ENCODE data around the gene MRNIP. TPM values are rescaled to one million over a fixed set of nuclear protein-coding genes. Genes with fewer than 3 reads are reported as not detected.
"Not testable (repeated sequence)": the region's sequence is repeated elsewhere in the genome, so short reads cannot be mapped to it uniquely, and the experiment has no call there.

The MRNIP gene
- total RNA-seq, 2 experiments from 2014 or later = 19.8 to 24.9 TPM

GRCh38 chr5:179789278-179789677, 69.3 kb downstream of the MRNIP start:
- CTCF ChIA-PET = interaction anchor here (2.7 kb wide), 1 partner anchor 26 kb away, joined by 16 read pairs; no protein-coding TSS in a partner anchor
- H3K36me3 Mint-ChIP-seq; H3K4me3 Mint-ChIP-seq; intact Hi-C loops (cut with micrococcal nuclease); POLR2A ChIA-PET; H3K27ac Mint-ChIP-seq; H3K9me3 Mint-ChIP-seq; H3K27me3 Mint-ChIP-seq; DNase-seq: not testable (repeated sequence)
- peaks cover 10% of the 10 kb centered on the region for H3K4me1 Mint-ChIP-seq (ENCODE audit: low read depth)

DNA sequence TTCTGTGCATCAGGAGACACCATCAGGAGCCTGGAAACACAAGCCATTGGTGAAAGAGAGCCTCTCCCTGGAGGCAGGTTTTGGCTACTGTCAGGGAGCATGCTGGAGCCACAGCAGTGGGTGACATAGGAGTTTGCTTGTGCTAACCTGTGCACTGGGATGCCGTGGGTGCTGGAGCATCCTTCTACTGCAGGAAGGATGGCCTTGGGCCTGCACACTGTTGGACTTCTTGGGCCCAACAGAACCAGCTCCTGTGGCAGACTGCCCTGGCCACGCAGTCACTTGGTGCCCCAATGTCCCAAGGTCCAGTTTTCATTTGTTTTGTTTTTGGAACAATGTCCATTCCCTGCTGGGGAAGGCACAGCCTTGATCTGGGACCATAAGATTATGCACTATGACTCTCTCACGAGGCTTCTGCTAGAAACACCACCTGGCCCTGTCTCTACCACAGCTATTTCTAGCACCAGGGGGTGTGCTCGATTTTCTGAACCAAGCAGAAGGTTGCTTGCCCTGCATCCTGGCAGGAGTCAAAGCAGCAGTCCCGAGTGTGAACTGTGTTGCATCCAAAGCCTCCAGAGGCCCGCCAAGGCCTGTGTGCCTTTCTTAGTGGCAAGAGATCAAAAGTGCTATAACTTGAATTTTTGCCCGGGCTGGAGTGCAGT, 70.3 kb downstream of the MRNIP start:
- Mint-ChIP-seq H3K36me3 (no peaks in the 10 kb centered on the region), H3K4me3 (no peak overlapping the region), H3K4me1 (ENCODE audit: low read depth) (peaks cover 2% of the 10 kb centered on the region), H3K9me3 (no peaks in the 10 kb centered on the region), H3K27ac (no peak overlapping the region), H3K27me3 (no peaks in the 10 kb centered on the region)
- intact Hi-C loops (cut with micrococcal nuclease) = no loop called here
- DNase-seq = no peak
- ChIA-PET POLR2A (no interaction called here), CTCF (interaction anchor here (2.7 kb wide), 1 partner anchor 25 kb away, joined by 16 read pairs; no protein-coding TSS in a partner anchor)

Small RNAs within 50 kb of the gene (microRNA-seq; reads per million reads assigned to microRNA genes)
- 12.2 reads per million, percentile 35 among the genes with 10 or more reads in this experiment for gene MIR1229 (ENCODE audit: borderline microRNAs expressed, borderline number of aligned reads, borderline replicate concordance)

Other genes with a start within 250 kb of the MRNIP start
- 100 to 1,000 TPM; 604 to 611 TPM for gene HNRNPH1, start 235.1 kb downstream of the MRNIP start, total RNA-seq
- under 1 TPM; 0.61 to 0.67 TPM for gene CBY3, start 177.8 kb downstream of the MRNIP start, total RNA-seq
- 100 to 1,000 TPM; 531 to 534 TPM for gene CANX, start 159.8 kb downstream of the MRNIP start, total RNA-seq
- 10 to 100 TPM; 20.3 to 22.2 TPM for gene MAML1, start 126.0 kb downstream of the MRNIP start, total RNA-seq
- 1 to 10 TPM in 1 of 2 experiments, under 1 TPM in 1; 0.48 to 1.1 TPM for gene LTC4S, start 64.8 kb downstream of the MRNIP start, total RNA-seq
- gene MGAT4B, start 52.0 kb downstream of the MRNIP start, total RNA-seq = 10 to 100 TPM; 95.8 to 96.8 TPM
- 100 to 1,000 TPM; 127 to 130 TPM for gene SQSTM1, start 37.9 kb downstream of the MRNIP start, total RNA-seq
- 10 to 100 TPM; 59.0 to 62.8 TPM for gene TBC1D9B, start 49.1 kb upstream of the MRNIP start, total RNA-seq
- 10 to 100 TPM in 1 of 2 experiments, 1 to 10 TPM in 1; 9.9 to 10.1 TPM for gene RNF130, start 212.9 kb upstream of the MRNIP start, total RNA-seq

Measured in activated CD4-positive, alpha-beta memory T cell treated with anti-CD3 and anti-CD28 coated beads for 36 hours (primary cell).